RPMI7951 (cell line): ENCODE measurements around the gene RPH3AL. TPM values are rescaled to one million over a fixed set of nuclear protein-coding genes. Genes with fewer than 3 reads are reported as not detected.

ENCODE experiments used
- DNase-seq: peaks from one replicate; pipeline ENCODE4 v3.0.0-alpha.2; 2012; ENCODE audit warnings: low read depth
- total RNA-seq: library from RNA; depleted of rRNA; stranded (reverse); fragments of >200 nt; shearing (Covaris generic); gene quantifications from 2 replicates; pipeline ENCODE4 v1.2.3, GENCODE V29; 2014; rRNA removed

RPH3AL gene
- total RNA-seq: 0.78 and 1.2 TPM in 2 replicates

- DNase-seq: peak; percentile 42
Measured at GRCh38 chr17:352421-353212, at the start of gene RPH3AL. RPH3AL (minus strand) TSS chr17:352807; CDS start chr17:327543, 25,264 bp downstream.

DNA sequence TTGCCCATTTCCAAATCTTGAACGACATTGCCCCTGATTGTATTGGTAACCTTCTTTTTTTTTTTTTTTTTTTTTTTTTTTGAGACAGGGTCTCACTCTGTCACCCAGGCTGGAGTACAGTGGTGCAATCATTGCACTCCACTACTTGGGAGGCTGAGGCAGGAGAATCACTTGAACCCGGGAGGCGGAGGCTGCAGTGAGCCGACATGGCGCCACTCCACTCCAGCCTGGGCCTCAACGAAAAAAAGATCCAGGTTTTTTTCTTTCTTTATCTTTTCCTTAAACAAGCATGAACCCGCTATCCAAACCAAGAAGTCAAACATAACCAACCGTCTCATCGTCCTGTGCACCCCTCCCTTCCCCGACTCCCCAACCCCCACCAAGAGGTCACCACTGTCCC is 47.6 kb upstream of the RPH3AL start:
- no peak for DNase-seq

DNA sequence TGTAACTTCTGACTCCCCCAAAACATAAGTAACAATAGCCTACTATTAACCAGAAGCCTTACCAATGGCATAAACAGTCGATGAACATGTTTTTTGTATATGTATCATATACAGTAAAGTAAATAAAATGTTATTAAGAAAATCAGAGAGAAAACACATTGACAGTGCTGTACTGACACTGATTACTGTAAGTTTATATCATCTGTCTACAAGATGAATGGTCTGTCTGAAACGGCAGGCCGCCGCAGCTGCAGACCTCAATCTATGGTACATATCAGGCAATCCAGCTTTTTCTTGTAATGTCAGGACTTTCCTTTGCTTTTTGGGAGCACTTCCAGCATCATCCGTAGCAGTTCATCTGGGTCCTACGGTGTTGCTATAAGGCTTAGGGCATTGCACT is 44.2 kb upstream of the RPH3AL start:
- no peak for DNase-seq

DNA sequence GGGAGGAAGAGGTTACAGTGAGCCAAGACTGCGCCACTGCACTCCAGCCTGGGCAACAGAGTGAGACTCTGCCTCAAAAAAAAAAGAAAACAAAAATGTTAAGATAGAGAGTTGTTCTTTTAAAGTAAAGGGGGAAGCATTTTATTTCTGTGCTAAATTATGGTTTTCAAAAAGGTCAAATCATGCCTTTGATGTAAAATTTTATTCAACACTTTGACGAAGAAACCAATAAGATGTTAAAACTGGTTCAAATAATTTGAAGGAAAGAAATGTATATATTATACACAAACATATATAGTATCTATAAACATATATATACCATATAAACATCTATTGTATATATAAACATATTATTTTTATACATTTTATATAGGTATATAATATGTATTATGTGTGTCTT is 43.4 kb upstream of the RPH3AL start:
- DNase-seq: no peak

- DNase-seq: no peak
Measured at GRCh38 chr17:395179-395578, 42.6 kb upstream of the RPH3AL start.

- no peak for DNase-seq
Measured at GRCh38 chr17:394718-395095, 42.1 kb upstream of the RPH3AL start.

- no peak for DNase-seq
Measured at GRCh38 chr17:393806-394717, 41.5 kb upstream of the RPH3AL start.

DNA sequence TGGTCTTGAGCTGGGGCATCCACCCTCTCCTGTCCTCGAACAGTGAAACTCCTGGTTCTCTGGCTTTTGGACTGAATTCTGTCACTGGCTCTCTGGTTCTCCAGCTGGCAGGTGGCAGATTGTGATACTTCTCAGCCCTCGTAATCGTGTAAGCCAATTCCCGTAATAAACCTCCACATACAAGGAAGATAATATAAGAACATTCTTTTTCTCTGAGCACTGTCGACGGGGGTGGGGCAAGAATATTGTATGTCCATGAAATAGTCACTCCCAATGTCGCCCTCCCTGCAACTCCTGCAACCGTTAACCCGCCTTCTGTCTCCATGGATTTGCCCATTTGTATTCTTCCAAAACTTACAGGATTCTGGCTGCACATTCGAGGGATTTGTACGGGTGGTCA is 39.2 kb upstream of the RPH3AL start:
- DNase-seq: no peak

DNA sequence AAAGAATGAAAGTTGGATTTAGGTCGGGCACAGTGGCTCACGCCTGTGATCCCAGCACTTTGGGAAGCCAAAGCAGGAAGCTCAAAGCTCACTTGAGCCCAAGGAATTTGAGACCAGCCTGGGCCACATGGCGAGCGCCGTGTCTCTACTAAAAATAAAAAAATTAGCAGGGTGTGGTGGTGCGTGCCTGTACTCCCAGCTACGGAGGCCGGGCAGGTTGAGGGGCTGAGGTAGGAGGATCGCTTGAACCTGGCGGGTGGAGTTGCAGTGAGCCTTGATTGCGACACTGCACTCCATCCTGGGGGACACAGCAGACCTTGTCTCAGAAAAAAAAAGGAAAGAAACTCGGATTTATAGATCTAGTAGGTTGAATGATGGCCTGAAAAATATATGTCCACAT is 37.4 kb upstream of the RPH3AL start:
- no peak for DNase-seq

DNA sequence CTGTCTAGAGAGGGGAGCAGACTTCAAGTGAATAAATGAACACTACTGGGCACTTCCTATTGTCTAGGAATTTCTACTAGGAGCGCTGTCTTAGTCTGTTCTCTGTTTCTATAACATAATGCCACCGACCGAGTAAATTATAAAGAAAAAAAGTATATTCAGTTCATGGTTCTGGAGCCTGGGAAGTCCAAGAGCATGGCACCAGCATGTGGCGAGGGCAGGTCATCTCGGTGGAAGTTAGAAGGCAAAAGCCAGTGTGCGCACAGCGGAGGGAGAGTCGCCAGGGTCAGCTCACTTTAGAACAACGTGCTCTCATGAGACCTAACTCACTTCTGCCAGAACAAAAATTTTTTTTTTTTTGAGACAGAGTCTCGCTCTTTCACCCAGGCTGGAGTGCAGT is 35.5 kb upstream of the RPH3AL start:
- DNase-seq: no peak

DNA sequence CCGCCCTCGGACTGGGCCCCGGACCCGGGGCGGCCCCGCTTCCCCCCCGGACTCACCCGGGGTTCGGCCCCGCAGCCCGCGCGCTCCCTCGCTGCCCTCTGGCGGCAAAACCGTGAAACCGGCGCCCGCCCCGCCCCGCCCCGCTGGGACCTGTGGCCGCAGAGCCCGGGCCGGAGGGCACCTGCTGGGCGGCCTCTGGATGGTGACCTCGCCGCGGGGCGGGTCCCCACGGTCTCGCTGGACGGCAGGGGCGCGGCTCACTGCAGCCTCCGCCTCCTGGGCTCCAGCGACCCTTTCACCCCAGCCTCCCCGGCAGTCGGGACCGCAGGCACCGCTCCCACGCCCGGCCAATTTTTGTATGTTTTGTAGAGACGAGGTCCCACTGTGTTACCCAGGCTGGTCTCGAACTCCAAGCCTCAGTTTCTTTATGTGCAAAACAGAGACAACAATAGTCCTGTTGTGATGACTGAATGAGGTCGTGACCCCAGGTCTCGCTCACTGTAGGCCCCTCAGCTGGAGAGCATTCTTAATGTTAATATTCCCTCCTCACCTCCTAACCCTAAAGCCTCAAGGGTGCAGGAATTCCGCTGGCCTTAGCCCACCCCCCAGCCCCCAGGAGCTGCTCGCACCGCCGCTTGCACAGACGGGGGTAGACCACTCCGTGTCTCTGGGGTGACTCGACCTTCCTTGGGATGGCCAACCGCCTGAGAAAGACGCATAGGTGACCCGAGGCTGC is 33.7 kb upstream of the RPH3AL start:
- peak; percentile 12 for DNase-seq

- DNase-seq: no peak
Measured at GRCh38 chr17:385836-386140, 33.2 kb upstream of the RPH3AL start.

DNA sequence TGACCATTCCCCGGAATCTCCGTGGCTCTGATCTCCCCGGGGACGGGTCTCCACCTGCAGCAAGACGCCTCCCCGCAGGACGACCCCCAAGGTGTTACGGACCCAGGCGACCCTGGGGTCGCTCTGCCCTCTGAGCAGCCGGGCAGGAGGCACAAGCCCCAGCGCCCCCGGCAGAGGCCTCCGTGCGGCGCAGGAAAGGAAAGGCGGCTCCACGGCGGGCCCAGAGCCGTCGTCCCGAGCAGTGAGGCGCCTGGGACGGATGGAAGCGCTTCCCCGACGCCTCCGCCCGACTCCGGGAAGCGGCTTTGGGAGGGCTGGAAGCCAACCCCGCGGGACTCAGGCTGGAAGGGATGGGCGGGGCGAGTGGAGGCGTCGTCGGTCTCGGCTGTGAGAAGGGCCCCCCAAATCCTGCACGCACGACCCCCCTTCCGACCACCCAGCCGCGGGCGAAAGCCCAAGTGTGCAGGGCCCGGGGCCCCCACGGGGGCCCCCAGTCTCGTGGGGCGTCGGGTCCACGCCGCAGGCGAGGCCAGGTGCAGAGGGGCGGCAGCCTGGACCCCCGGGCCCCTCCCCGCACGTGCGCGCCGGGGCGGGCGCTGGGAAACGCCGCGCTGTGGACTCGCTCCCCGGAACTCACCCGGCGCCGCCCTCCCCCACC is 32.7 kb upstream of the RPH3AL start:
- DNase-seq: peak; percentile 13

DNA sequence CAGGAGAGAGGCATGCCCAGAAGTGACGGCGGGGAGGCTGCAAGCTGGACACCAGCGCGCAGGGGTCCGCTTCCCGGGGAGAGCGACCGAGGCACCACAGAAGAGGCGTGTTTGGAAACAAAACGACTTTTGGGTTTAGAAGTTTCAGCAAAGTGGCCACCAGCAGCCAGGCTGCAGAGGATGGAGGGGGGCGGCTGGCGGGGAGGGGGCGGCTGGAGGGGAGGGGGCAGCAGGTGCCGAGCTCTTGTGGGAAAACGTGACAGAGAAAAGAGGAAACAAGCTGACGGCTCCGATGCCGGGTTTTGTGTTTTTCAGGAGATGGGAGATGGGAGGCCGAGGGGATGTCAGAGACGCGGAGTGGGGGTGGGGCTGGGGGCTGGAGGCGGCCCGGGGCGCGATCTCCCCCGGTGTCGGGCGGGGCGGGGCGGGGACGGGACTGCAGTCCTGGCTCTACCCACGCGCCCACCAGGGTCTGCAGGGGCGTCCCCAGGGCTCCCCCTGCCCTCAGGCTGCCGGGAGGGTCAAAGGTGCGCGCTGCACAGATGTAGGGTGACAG is 32.1 kb upstream of the RPH3AL start:
- no peak for DNase-seq

DNA sequence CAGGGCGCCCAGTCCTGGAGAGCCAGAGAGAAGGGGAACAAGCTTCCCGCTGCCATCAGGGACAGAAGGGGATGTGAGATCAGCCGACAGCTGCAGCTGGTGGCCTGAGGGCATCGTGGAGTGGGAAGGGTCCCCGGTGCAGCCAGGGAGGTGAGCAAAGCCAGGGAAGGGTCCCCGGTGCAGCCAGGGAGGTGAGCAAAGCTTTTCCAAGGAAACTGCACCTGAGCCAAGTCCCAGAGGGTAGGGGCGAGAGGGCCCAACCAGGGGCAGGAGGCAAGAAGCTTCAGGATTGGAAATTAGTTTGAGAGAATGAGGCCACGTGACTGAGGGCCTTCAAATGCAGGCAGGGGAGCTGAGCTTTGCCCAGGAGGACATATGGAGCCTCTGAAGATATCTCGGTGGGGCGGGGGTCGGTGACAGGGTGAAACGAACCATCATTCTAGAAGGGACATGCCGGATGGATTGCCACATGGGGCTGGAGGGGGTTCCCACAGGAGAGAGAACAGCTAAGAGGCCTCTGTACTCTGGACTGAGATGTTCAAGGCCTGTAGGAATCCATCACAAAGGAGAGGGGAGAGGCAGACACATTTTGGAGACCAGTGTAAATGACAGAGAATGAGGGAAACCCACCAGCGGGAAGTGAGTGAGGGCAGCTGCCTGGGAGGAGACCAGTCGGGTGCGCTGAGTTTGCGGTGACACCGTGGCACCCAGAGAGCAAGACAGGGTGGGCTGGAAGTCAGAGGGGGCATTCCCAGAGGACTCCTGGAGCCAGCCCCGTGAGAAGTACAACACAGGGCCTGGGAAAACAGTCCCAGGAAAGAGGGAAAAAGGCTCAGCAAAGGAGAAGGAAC is 31.4 kb upstream of the RPH3AL start:
- no peak for DNase-seq

DNA sequence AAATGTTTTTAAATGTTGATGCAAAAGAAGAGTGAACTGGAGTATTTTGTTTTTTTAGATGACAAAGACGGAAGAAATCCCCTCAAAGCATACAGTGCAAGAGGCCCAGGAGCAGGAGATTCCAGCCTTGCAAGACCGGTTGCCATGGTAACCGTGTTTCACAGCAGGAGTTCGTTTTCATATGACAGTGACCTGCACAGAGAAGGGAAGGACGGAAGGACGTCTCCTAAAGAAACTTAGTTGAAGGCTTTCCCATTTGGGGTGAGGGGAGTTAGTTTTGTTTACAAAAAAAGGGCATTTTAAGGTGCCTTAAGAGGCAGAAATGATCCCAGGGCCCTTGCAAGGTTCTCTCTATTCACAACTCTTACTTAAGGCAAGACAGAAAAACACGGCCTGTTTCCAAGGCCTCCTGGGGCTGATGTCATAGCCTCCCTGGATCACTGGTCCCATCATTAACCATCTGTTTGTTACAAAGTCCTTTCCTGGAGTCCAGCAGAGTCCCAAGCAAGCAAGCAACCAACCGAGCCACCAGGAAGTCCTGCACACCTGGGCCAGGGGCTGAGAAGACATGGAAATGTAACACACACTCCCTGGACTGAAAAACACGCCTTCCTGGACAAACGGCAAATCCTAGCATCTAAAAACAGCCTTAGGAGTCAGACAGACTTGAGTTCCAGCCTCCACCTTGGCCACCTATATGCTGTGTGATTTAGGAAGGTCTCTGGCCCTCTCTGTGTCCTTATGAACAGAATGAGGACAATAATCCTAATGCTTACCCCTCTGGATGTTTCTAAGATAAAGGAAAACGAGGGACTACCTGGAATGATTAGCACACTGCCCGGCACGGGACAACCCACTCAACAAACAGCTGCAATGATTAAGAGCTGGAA is 30.3 kb upstream of the RPH3AL start:
- peak; percentile 30 for DNase-seq

GRCh38 chr17:381941-382643 is 29.5 kb upstream of the RPH3AL start:
- DNase-seq: no peak

- DNase-seq: no peak
Measured at GRCh38 chr17:381516-381915, 28.9 kb upstream of the RPH3AL start.
